GM23338 (cell line): ENCODE data around the gene AFF3. TPM values are rescaled to one million over a fixed set of nuclear protein-coding genes. Genes with fewer than 3 reads are reported as not detected.

ENCODE experiments used
- ATAC-seq: fragments of 200-7000 bp; cut with Tn5 transposase; 3 replicates; pipeline ENCODE4 v1.9.1; 2020
- DNase-seq: peaks from one replicate; pipeline ENCODE4 v3.0.0-alpha.2; 2015; ENCODE audit warnings: low spot score
- H2AFZ ChIP-seq: fragments of 200-600 bp; sonication (generic); 2 replicates; pipeline ENCODE4 v1.8.0; 2016; ENCODE audit warnings: antibody characterized with exemption, mild to moderate bottlenecking, moderate library complexity
- H3F3A ChIP-seq: fragments of 200-600 bp; sonication (generic); replicated peaks from 2 replicates; pipeline ENCODE4 v1.8.0; 2017; ENCODE audit warnings: antibody characterized with exemption, mixed run types, low read depth
- H3K27ac ChIP-seq: fragments of 200-600 bp; sonication (generic); 2 replicates; pipeline ENCODE4 v1.6.1; 2016; ENCODE audit warnings: low read depth
- H3K27me3 ChIP-seq: fragments of 200-600 bp; sonication (generic); 2 replicates; pipeline ENCODE4 v1.8.0; 2016; ENCODE audit warnings: mild to moderate bottlenecking, mixed run types, moderate library complexity; ENCODE audit not compliant: insufficient read depth
- H3K36me3 ChIP-seq: fragments of 200-600 bp; sonication (generic); 2 replicates; pipeline ENCODE4 v1.8.0; 2016; ENCODE audit warnings: mild to moderate bottlenecking; ENCODE audit not compliant: insufficient read depth
- H3K4me1 ChIP-seq: fragments of 200-600 bp; sonication (generic); 2 replicates; pipeline ENCODE4 v1.8.0; 2016; ENCODE audit warnings: mild to moderate bottlenecking, moderate library complexity; ENCODE audit not compliant: insufficient read depth
- H3K4me2 ChIP-seq: fragments of 200-600 bp; sonication (generic); 2 replicates; pipeline ENCODE4 v1.7.1; 2017; ENCODE audit warnings: mixed run types
- H3K4me3 ChIP-seq: fragments of 200-600 bp; sonication (generic); 2 replicates; pipeline ENCODE4 v1.6.1; 2016; ENCODE audit warnings: mixed run types
- H3K79me2 ChIP-seq: fragments of 200-600 bp; sonication (generic); replicated peaks from 2 replicates; pipeline ENCODE4 v1.8.0; 2017; ENCODE audit warnings: mild to moderate bottlenecking; ENCODE audit not compliant: insufficient read depth
- H3K9me2 ChIP-seq: fragments of 200-600 bp; sonication (generic); 2 replicates; pipeline ENCODE4 v1.8.0; 2017; ENCODE audit not compliant: insufficient read depth
- H4K20me1 ChIP-seq: fragments of 200-600 bp; sonication (generic); replicated peaks from 2 replicates; pipeline ENCODE4 v1.8.0; 2017; ENCODE audit warnings: mild to moderate bottlenecking; ENCODE audit not compliant: insufficient read depth
- H3K27ac Mint-ChIP-seq: 2 replicates; pipeline ENCODE4 v1.8.0; 2020; ENCODE audit warnings: inconsistent platforms, mild to moderate bottlenecking, moderate library complexity, mixed read lengths
- H3K27me3 Mint-ChIP-seq: 3 replicates; pipeline ENCODE4 v1.8.0; 2022; ENCODE audit warnings: low read depth, mild to moderate bottlenecking, moderate library complexity, mixed read lengths, inconsistent platforms; ENCODE audit not compliant: insufficient read depth, poor library complexity
- H3K36me3 Mint-ChIP-seq: 3 replicates; pipeline ENCODE4 v1.8.0; 2021; ENCODE audit warnings: low read depth, mild to moderate bottlenecking, inconsistent platforms, moderate library complexity, mixed read lengths
- H3K4me1 Mint-ChIP-seq: 3 replicates; pipeline ENCODE4 v1.8.0; 2020; ENCODE audit warnings: mild to moderate bottlenecking, inconsistent platforms, mixed read lengths
- H3K4me3 Mint-ChIP-seq: 3 replicates; pipeline ENCODE4 v1.8.0; 2021; ENCODE audit warnings: moderate library complexity, mild to moderate bottlenecking, inconsistent platforms, mixed read lengths
- H3K9me3 Mint-ChIP-seq: 3 replicates; pipeline ENCODE4 v1.8.0; 2020; ENCODE audit warnings: moderate library complexity, mild to moderate bottlenecking, inconsistent platforms, mixed read lengths
- ETS1 ChIP-seq: IDR thresholded peaks from 2 replicates; pipeline ENCODE4 v1.6.1; 2016; ENCODE audit warnings: antibody characterized with exemption
- EZH2 ChIP-seq: fragments of 200-600 bp; sonication (generic); IDR thresholded peaks from one replicate; pipeline ENCODE4 v1.8.0; 2017; ENCODE audit warnings: antibody characterized with exemption, mild to moderate bottlenecking, low read depth; ENCODE audit not compliant: unreplicated experiment
- EZH2phosphoT487 ChIP-seq: fragments of 200-600 bp; sonication (generic); IDR thresholded peaks from one replicate; pipeline ENCODE4 v1.8.1; 2018; ENCODE audit warnings: antibody characterized with exemption; ENCODE audit not compliant: unreplicated experiment
- JUNB ChIP-seq: IDR thresholded peaks from one replicate; pipeline ENCODE4 v1.6.1; 2016; ENCODE audit warnings: antibody characterized with exemption; ENCODE audit not compliant: unreplicated experiment
- NANOG ChIP-seq: IDR thresholded peaks from 2 replicates; pipeline ENCODE4 v1.6.1; 2016; ENCODE audit warnings: antibody characterized with exemption, borderline replicate concordance
- POLR2AphosphoS5 ChIP-seq: IDR thresholded peaks from 2 replicates; pipeline ENCODE4 v1.6.1; 2016; ENCODE audit warnings: antibody characterized with exemption, low read depth
- REST ChIP-seq: IDR thresholded peaks from one replicate; pipeline ENCODE4 v1.6.1; 2018; ENCODE audit warnings: antibody characterized with exemption; ENCODE audit not compliant: unreplicated experiment
- STAT1 ChIP-seq: IDR thresholded peaks from one replicate; pipeline ENCODE4 v1.6.1; 2016; ENCODE audit warnings: antibody characterized with exemption; ENCODE audit not compliant: unreplicated experiment
- ZNF114 ChIP-seq: fragments of 250-450 bp; sonication (Bioruptor Pico); IDR thresholded peaks from 2 replicates; pipeline ENCODE4 v1.5.0; 2020; ENCODE audit warnings: mild to moderate bottlenecking, moderate library complexity
- ZNF331 ChIP-seq: fragments of 250-450 bp; sonication (Bioruptor Pico); IDR thresholded peaks from 2 replicates; pipeline ENCODE4 v1.5.0; 2020; ENCODE audit warnings: low read depth, mild to moderate bottlenecking, moderate library complexity
- ZNF462 ChIP-seq: fragments of 250-450 bp; sonication (Bioruptor Pico); IDR thresholded peaks from 2 replicates; pipeline ENCODE4 v1.5.0; 2020; ENCODE audit warnings: mild to moderate bottlenecking, moderate library complexity
- polyA plus RNA-seq: library from polyadenylated mRNA; unstranded; fragments of >200 nt; fragmentation: Nextera tagmentation; extraction: Ambion mirVana; gene quantifications from 2 replicates; pipeline ENCODE4 v1.2.1, GENCODE V29; 2016
- total RNA-seq: library from RNA; depleted of rRNA; stranded (reverse); fragments of >200 nt; shearing (Covaris generic); gene quantifications from 2 replicates; pipeline ENCODE4 v1.2.3, GENCODE V29; 2014

The AFF3 gene
- total and polyA plus RNA-seq, 2 experiments from 2014 or later: 0.73 to 1.4 TPM

- peaks cover 4% of the 10 kb centered on the region; the same call in 2 of the 3 replicates for H3K36me3 Mint-ChIP-seq
- no peak overlapping the region for H3K4me2 ChIP-seq
- ATAC-seq: no peak
- no peak overlapping the region for H3K4me3 Mint-ChIP-seq
- DNase-seq: no peak
- no peak overlapping the region for H2AFZ ChIP-seq
- no peak overlapping the region for H3K4me3 ChIP-seq
- H3K27ac ChIP-seq: no peak overlapping the region
- no peaks in the 10 kb centered on the region for H3K36me3 ChIP-seq
- no peaks in the 10 kb centered on the region for H4K20me1 ChIP-seq
- H3K27me3 Mint-ChIP-seq: peaks cover 1% of the 10 kb centered on the region
- H3F3A ChIP-seq: no peaks in the 10 kb centered on the region
- no peaks in the 10 kb centered on the region for H3K4me1 ChIP-seq
- H3K27me3 ChIP-seq: no peaks in the 10 kb centered on the region
- H3K9me2 ChIP-seq: no peaks in the 10 kb centered on the region
- H3K9me3 Mint-ChIP-seq: peaks cover 14% of the 10 kb centered on the region
- H3K27ac Mint-ChIP-seq: no peak overlapping the region
- H3K4me1 Mint-ChIP-seq: no peaks in the 10 kb centered on the region
- no peaks in the 10 kb centered on the region for H3K79me2 ChIP-seq
- TF ChIP-seq JUNB: no peak
- no peak for TF ChIP-seq POLR2AphosphoS5
- no peak for TF ChIP-seq NANOG
- no peak for TF ChIP-seq STAT1
- TF ChIP-seq REST: no peak
These were observed 78.9 kb downstream of the AFF3 start for GRCh38 chr2:100063459-100063953.

GRCh38 chr2:100062336-100062735 is 80.1 kb downstream of the AFF3 start:
- Mint-ChIP-seq H3K4me1 (no peaks in the 10 kb centered on the region), H3K4me3 (no peak overlapping the region), H3K27ac (no peak overlapping the region), H3K36me3 (peaks cover 4% of the 10 kb centered on the region; the same call in 2 of the 3 replicates), H3K27me3 (peaks cover 1% of the 10 kb centered on the region), H3K9me3 (peaks cover 14% of the 10 kb centered on the region)
- Histone ChIP-seq H2AFZ (no peak overlapping the region), H4K20me1 (no peaks in the 10 kb centered on the region), H3K79me2 (no peaks in the 10 kb centered on the region), H3K36me3 (no peaks in the 10 kb centered on the region), H3K27ac (no peak overlapping the region), H3K4me3 (no peak overlapping the region), H3K4me1 (no peaks in the 10 kb centered on the region), H3F3A (no peaks in the 10 kb centered on the region), H3K27me3 (no peaks in the 10 kb centered on the region), H3K9me2 (no peaks in the 10 kb centered on the region), H3K4me2 (no peak overlapping the region)
- no peak for ATAC-seq
- no peak for DNase-seq
- no peak for TF ChIP-seq ZNF331
- no peak for TF ChIP-seq ZNF114
- no peak for TF ChIP-seq ZNF462 (CRISPR knock-in tag)
- no peak for TF ChIP-seq EZH2
- no peak for TF ChIP-seq NANOG
- no peak for TF ChIP-seq STAT1
- no peak for TF ChIP-seq ETS1
- no peak for TF ChIP-seq EZH2phosphoT487
